AG09319 (cell line): ENCODE measurements around the gene CHCHD6.

Source experiments
- DNase-seq: peaks from one replicate; pipeline ENCODE4 v3.0.0-alpha.2; 2010; ENCODE audit warnings: low read depth; ENCODE audit errors: extremely low read depth
- TF ChIP-seq, protein P1 (sequence below): IDR thresholded peaks from 2 replicates; pipeline ENCODE4 v1.5.1; 2011; ENCODE audit warnings: low read depth, mild to moderate bottlenecking, inconsistent platforms, low read length, moderate library complexity

CHCHD6 gene

DNA sequence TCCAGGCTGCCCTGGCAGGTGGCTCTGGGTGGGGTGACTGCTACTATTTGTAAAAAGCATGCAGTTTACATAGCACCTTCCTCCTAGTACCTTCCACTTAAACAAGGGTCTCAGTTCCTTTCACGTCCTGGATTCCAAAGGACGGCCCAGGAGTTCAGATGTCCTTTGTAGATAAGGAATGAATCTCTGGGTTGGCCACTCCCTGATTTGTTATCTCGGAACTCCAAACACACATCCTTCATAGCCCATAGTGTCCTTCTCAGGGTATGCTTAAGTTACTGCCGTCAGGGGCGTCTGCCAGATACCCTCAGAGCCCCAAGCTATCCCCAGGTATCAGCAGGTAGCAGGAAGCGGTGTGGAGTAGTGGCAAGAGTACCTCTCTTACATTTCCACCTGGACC is 177.8 kb downstream of the CHCHD6 start:
- TF ChIP-seq, protein P1, sequence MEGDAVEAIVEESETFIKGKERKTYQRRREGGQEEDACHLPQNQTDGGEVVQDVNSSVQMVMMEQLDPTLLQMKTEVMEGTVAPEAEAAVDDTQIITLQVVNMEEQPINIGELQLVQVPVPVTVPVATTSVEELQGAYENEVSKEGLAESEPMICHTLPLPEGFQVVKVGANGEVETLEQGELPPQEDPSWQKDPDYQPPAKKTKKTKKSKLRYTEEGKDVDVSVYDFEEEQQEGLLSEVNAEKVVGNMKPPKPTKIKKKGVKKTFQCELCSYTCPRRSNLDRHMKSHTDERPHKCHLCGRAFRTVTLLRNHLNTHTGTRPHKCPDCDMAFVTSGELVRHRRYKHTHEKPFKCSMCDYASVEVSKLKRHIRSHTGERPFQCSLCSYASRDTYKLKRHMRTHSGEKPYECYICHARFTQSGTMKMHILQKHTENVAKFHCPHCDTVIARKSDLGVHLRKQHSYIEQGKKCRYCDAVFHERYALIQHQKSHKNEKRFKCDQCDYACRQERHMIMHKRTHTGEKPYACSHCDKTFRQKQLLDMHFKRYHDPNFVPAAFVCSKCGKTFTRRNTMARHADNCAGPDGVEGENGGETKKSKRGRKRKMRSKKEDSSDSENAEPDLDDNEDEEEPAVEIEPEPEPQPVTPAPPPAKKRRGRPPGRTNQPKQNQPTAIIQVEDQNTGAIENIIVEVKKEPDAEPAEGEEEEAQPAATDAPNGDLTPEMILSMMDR = no peak
- no peak for DNase-seq

GRCh38 chr3:126883241-126883640 is 179.2 kb downstream of the CHCHD6 start:
- DNase-seq = no peak
- TF ChIP-seq, protein P1 = no peak

DNA sequence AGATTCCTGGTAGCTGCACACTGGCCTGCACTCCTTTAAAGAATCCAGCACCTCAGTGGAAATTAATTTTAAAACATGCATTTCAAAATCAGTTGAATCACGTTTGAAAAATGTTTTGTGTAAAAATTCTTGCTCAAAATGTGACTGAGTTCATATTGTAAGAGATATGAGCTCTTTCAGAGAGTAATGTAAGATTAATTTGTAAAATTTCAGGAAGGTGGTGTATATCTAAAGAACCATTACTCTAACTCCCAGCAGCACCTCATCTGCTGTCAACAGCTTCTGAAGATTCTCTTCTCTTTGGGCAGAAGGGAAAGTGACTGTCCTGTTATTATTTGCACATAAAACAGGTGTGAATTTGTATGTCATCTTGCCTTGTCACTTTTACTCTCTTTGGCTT is 181.4 kb downstream of the CHCHD6 start:
- TF ChIP-seq, protein P1 = no peak

DNA sequence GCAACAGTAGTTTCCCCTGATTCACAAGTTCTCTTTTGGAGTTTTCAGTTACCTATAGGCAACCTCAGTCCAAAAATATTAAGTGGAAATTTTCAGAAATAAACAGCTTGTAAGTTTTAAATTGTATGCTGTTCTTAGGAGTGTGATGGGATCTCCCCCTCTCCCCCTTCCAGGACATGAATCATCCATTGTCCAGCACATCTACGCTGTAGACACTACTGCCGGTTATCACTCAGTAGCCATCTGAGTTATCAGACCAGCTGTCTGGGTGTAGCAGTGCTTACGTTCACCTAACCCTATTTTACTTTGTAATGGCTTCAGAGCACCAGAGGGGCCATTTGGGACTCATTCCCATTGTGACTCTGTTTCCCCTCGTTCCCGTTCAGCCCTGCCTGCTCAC is 182.2 kb downstream of the CHCHD6 start:
- TF ChIP-seq, protein P1 = no peak
- DNase-seq = no peak

More for the DNA sequence above, 181.4 kb downstream of the CHCHD6 start:
- no peak for DNase-seq

- TF ChIP-seq, protein P1 = no peak
- no peak for DNase-seq
These were observed 183.6 kb downstream of the CHCHD6 start for GRCh38 chr3:126887686-126888085.

DNA sequence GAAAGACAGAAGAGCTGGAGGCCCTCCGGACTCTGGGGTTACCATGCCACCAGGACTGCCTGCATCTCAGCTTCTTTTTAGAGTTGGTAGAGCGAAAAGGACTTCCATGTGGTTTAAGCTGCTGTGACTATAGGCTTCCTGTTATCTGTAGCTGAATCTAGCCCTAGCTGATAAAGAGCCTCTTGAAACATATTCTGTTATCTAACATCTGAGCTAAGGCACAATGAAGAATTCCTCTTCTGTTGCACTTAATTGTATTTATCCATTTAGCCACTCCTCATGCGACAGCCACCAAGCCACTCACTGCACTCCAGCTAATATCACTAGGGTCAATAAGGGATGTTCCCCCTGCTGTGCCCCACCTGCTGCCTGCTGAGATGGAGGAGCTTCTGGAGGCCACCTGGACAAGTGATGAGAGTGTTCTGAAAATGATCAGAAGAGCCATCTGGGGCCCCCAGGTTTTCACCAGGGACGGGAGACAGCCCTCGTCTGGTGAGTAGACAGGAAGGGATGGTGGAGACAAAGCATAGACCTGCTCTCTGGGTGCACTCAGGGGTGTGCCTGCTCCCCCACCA is 184.2 kb downstream of the CHCHD6 start:
- DNase-seq = no peak
- TF ChIP-seq, protein P1 = no peak

DNA sequence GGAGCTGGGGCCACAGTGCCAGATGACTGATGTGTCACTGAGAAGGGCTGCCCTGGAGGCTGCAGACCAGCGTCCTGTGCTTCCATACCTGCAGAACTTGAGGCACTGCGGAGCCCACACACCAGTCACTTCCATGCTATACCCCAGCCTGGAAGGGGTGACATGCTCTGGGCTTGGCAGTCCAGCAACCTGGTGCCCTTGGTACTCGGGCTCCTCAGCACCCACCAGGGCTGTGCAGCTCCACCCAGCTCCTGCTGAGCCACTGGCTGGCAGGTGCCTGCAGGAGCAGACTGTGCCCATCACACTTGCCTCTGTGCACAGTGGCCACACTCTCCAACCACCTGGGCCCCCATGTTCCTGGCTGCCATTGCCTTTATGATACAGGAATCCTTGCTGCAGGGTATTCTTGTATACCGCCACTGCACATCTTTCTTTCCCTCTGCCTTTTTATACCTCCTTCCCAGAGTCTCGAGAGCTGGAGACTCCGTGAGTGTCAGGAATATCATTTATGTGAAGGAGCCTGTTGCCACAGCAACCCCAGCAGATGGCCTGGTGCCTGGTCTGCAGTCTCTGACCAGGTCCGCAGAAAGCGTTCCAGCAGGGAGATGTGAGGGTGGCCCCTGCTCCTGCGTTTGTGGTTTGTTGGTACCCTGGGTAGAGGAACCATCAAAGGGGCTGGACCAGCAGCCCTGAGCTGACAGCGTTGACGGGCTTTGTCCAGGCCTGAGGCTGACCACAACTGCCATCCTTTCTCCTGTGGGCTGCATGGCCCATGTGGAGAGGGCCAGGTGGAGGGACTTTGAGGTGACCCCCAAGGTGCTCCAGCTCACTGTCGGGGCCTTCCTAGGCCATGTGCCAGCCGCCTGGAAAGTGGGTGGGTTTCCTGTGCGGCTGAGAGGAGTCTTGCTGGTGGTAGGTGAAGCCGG is 185.5 kb downstream of the CHCHD6 start:
- no peak for DNase-seq
- TF ChIP-seq, protein P1 = no peak
